B cell (primary cell): Measurements from ENCODE around the gene KCND3.

Experiments
- EZH2 ChIP-seq: IDR thresholded peaks from 2 replicates; pipeline ENCODE4 v1.6.1; 2012; ENCODE audit warnings: borderline replicate concordance, low read depth, mild to moderate bottlenecking, moderate library complexity, low read length; ENCODE audit not compliant: insufficient read depth, poor library complexity, severe bottlenecking
- TF ChIP-seq, protein P1 (sequence below): fragments of 200-600 bp; IDR thresholded peaks from one replicate; pipeline ENCODE4 v1.8.0; 2022; ENCODE audit warnings: antibody characterized with exemption, mild to moderate bottlenecking

- TF ChIP-seq, protein P1, sequence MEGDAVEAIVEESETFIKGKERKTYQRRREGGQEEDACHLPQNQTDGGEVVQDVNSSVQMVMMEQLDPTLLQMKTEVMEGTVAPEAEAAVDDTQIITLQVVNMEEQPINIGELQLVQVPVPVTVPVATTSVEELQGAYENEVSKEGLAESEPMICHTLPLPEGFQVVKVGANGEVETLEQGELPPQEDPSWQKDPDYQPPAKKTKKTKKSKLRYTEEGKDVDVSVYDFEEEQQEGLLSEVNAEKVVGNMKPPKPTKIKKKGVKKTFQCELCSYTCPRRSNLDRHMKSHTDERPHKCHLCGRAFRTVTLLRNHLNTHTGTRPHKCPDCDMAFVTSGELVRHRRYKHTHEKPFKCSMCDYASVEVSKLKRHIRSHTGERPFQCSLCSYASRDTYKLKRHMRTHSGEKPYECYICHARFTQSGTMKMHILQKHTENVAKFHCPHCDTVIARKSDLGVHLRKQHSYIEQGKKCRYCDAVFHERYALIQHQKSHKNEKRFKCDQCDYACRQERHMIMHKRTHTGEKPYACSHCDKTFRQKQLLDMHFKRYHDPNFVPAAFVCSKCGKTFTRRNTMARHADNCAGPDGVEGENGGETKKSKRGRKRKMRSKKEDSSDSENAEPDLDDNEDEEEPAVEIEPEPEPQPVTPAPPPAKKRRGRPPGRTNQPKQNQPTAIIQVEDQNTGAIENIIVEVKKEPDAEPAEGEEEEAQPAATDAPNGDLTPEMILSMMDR: no peak
- TF ChIP-seq EZH2: no peak
Measured at GRCh38 chr1:111775966-111776365, 213.5 kb downstream of the KCND3 start.
